Thyroid gland (tissue), 4 donors: Measurements from ENCODE around the gene TTR.

Experiments used
- POLR2A ChIP-seq, 2 donors: fragments of 450-650 bp; IDR thresholded peaks; one replicate each; pipeline ENCODE4 v1.6.1; 2017; ENCODE audit warnings: antibody characterized with exemption in 2 of 2, mild to moderate bottlenecking in 2 of 2, moderate library complexity in 1 of 2
- TF ChIP-seq, protein P1 (sequence below), 6 experiments: fragments of 200-600 bp in 3 of 6; fragments of 450-650 bp in 3 of 6; sonication (generic) in 3 of 6; IDR thresholded peaks; one replicate each; pipeline ENCODE4 v1.5.1; 2016 to 2019; ENCODE audit warnings: antibody characterized with exemption in 6 of 6, mild to moderate bottlenecking in 2 of 6, inconsistent platforms in 1 of 6, moderate library complexity in 1 of 6

DNA sequence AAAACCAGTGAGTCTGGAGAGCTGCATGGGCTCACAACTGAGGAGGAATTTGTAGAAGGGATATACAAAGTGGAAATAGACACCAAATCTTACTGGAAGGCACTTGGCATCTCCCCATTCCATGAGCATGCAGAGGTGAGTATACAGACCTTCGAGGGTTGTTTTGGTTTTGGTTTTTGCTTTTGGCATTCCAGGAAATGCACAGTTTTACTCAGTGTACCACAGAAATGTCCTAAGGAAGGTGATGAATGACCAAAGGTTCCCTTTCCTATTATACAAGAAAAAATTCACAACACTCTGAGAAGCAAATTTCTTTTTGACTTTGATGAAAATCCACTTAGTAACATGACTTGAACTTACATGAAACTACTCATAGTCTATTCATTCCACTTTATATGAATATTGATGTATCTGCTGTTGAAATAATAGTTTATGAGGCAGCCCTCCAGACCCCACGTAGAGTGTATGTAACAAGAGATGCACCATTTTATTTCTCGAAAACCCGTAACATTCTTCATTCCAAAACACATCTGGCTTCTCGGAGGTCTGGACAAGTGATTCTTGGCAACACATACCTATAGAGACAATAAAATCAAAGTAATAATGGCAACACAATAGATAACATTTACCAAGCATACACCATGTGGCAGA lies 3.6 kb downstream of the TTR start:
- no peak for TF ChIP-seq POLR2A (IDR thresholded peaks at IDR 0.05)
- TF ChIP-seq, protein P1, sequence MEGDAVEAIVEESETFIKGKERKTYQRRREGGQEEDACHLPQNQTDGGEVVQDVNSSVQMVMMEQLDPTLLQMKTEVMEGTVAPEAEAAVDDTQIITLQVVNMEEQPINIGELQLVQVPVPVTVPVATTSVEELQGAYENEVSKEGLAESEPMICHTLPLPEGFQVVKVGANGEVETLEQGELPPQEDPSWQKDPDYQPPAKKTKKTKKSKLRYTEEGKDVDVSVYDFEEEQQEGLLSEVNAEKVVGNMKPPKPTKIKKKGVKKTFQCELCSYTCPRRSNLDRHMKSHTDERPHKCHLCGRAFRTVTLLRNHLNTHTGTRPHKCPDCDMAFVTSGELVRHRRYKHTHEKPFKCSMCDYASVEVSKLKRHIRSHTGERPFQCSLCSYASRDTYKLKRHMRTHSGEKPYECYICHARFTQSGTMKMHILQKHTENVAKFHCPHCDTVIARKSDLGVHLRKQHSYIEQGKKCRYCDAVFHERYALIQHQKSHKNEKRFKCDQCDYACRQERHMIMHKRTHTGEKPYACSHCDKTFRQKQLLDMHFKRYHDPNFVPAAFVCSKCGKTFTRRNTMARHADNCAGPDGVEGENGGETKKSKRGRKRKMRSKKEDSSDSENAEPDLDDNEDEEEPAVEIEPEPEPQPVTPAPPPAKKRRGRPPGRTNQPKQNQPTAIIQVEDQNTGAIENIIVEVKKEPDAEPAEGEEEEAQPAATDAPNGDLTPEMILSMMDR (IDR thresholded peaks at IDR 0.05), result no peak
